Lung (tissue), 12 donors: ENCODE measurements around the gene SIX1. TPM values are rescaled to one million over a fixed set of nuclear protein-coding genes. Genes with fewer than 3 reads are reported as not detected.

Source experiments
- ATAC-seq: fragments of 200-7000 bp; cut with Tn5 transposase; one replicate; pipeline ENCODE4 v1.9.1; 2020; ENCODE audit warnings: moderate number of reproducible peaks; ENCODE audit not compliant: insufficient read depth, low FRiP score
- DNase-seq, 3 donors: peaks; one replicate each; pipeline ENCODE4 v3.0.0-alpha.2; 2013 to 2017
- H3K27ac ChIP-seq, 2 donors: one replicate each; pipeline ENCODE4 v1.5.1; 2013; ENCODE audit warnings: mild to moderate bottlenecking in 2 of 2, moderate library complexity in 2 of 2, control low read depth in 1 of 2, inconsistent platforms in 1 of 2, low read depth in 1 of 2, low read length in 1 of 2
- H3K27me3 ChIP-seq, 3 donors: one replicate each; pipeline ENCODE4 v1.5.1; 2013; ENCODE audit warnings: low read length in 2 of 3; ENCODE audit not compliant: control insufficient read depth in 3 of 3, insufficient read depth in 3 of 3
- H3K36me3 ChIP-seq, 4 donors: one replicate each; pipeline ENCODE4 v1.5.1; 2013; ENCODE audit warnings: low read length in 4 of 4, mild to moderate bottlenecking in 1 of 4, moderate library complexity in 1 of 4; ENCODE audit not compliant: control insufficient read depth in 4 of 4, insufficient read depth in 4 of 4
- H3K4me1 ChIP-seq, 5 donors: one replicate each; pipeline ENCODE4 v1.5.1; 2013; ENCODE audit warnings: low read length in 5 of 5, mild to moderate bottlenecking in 2 of 5, moderate library complexity in 1 of 5; ENCODE audit not compliant: control insufficient read depth in 5 of 5, insufficient read depth in 5 of 5
- H3K4me3 ChIP-seq: one replicate; pipeline ENCODE4 v1.5.1; 2013; ENCODE audit warnings: mild to moderate bottlenecking, control low read depth, moderate library complexity
- H3K9ac ChIP-seq, 2 donors: one replicate each; pipeline ENCODE4 v1.5.1; 2013; ENCODE audit warnings: low read length in 2 of 2, control low read depth in 1 of 2; ENCODE audit not compliant: insufficient read depth in 1 of 2
- H3K9me3 ChIP-seq, 4 donors: one replicate each; pipeline ENCODE4 v1.5.1; 2013; ENCODE audit warnings: low read length in 3 of 4, mild to moderate bottlenecking in 1 of 4, moderate library complexity in 1 of 4; ENCODE audit not compliant: control insufficient read depth in 4 of 4, insufficient read depth in 3 of 4
- WGBS, 2 donors: extraction: QIAGEN DNeasy Blood & Tissue Kit; methylation state at CpG; one replicate each; pipeline ENCODE4 v1.1.7; 2013; 5-methylcytosine and 5-hydroxymethylcytosine counted together
- polyA plus RNA-seq, 2 donors: library from polyadenylated mRNA; stranded (reverse); fragments of 200-250 nt; gene quantifications; one replicate each; pipeline ENCODE4 v1.2.1, GENCODE V29; 2013
- total RNA-seq, 2 donors: library from RNA; depleted of rRNA in 1 of 2; stranded (reverse); fragments of >200 nt in 1 of 2; gene quantifications; one replicate each; pipeline ENCODE4 v1.2.1, GENCODE V29; 2014 to 2021
- TF ChIP-seq, protein P1 (sequence below): IDR thresholded peaks from 2 replicates; pipeline ENCODE4 v1.5.1; 2012; ENCODE audit warnings: mild to moderate bottlenecking; ENCODE audit errors: control extremely low read depth, extremely low read depth
- donor health status: control.
- donor health status: control.
- donor health status: Bipolar disorder and iron deficiency.
- donor health status: healthy.
- donor health status: DM: yes; HTN: yes; CAD: no.

The SIX1 gene
- total and polyA plus RNA-seq, 4 donors, result 2.1 to 5.9 (median 3.8) TPM

DNA sequence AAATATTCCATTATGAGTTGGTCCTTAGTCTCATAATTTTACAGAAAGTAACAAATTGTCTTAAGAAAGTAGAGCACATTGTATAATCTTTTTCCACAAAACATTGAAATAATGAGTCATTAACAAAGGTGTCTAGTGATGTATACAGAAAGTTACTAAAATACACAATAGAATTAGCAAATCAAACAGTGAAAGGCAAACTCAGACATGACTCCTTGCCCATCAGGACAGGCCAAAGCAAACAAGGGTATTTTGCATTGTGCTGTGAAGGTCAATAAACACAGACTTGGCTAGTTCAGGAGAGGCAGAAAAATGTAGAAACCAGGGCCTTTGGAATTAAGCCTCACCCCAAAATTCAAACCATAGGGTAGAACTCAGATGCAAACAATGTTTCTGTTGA, 37.6 kb upstream of the SIX1 start:
- Histone ChIP-seq H3K4me3 (no peak overlapping the region), H3K9ac (no peak overlapping the region), H3K27ac (no peak overlapping the region), H3K36me3 (no peaks in the 10 kb centered on the region), H3K27me3 (no peaks in the 10 kb centered on the region), H3K4me1 (no peaks in the 10 kb centered on the region), H3K9me3 (no peaks in the 10 kb centered on the region)
- TF ChIP-seq, protein P1, sequence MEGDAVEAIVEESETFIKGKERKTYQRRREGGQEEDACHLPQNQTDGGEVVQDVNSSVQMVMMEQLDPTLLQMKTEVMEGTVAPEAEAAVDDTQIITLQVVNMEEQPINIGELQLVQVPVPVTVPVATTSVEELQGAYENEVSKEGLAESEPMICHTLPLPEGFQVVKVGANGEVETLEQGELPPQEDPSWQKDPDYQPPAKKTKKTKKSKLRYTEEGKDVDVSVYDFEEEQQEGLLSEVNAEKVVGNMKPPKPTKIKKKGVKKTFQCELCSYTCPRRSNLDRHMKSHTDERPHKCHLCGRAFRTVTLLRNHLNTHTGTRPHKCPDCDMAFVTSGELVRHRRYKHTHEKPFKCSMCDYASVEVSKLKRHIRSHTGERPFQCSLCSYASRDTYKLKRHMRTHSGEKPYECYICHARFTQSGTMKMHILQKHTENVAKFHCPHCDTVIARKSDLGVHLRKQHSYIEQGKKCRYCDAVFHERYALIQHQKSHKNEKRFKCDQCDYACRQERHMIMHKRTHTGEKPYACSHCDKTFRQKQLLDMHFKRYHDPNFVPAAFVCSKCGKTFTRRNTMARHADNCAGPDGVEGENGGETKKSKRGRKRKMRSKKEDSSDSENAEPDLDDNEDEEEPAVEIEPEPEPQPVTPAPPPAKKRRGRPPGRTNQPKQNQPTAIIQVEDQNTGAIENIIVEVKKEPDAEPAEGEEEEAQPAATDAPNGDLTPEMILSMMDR, result no peak
- ATAC-seq (no peak), DNase-seq (no peak)

GRCh38 chr14:60684203-60684602, 34.9 kb upstream of the SIX1 start:
- Histone ChIP-seq H3K4me3 (no peak overlapping the region), H3K9ac (no peak overlapping the region), H3K9me3 (no peaks in the 10 kb centered on the region), H3K27me3 (no peaks in the 10 kb centered on the region), H3K27ac (no peak overlapping the region), H3K4me1 (no peaks in the 10 kb centered on the region), H3K36me3 (no peaks in the 10 kb centered on the region)
- TF ChIP-seq, protein P1, result no peak
- DNase-seq (no peak), ATAC-seq (no peak)
- WGBS, 2 donors, result 80 to 88% methylated on average over 2 of the region's 2 CpGs

DNA sequence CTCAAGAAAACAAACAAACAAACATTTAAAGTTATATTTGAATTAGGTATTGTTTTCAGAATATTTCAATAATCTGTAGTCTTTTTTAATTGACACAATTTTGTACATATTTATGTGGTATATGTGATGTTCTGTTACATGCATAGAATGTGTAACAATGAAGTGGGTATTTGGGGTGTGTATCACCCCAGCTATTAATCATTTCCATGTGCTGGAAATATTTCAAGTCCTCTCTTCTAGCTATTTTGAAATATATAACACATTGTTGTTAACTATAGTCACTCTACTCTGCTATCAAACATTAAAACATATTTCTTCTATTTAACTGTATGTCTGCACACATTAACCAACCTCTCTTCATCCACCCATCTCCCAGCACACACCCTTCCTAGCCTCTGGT, 32.0 kb upstream of the SIX1 start:
- DNase-seq (no peak), ATAC-seq (no peak)
- no peaks in the 10 kb centered on the region for H3K9me3 ChIP-seq
- no peak overlapping the region for H3K9ac ChIP-seq
- TF ChIP-seq, protein P1, result no peak
- H3K4me3 ChIP-seq, result no peak overlapping the region
- H3K4me1 ChIP-seq, result no peaks in the 10 kb centered on the region
- no peaks in the 10 kb centered on the region for H3K27me3 ChIP-seq
- H3K27ac ChIP-seq, result no peak overlapping the region
- H3K36me3 ChIP-seq, result no peaks in the 10 kb centered on the region

- DNase-seq, result no peak
- Histone ChIP-seq H3K36me3 (no peaks in the 10 kb centered on the region), H3K27me3 (no peaks in the 10 kb centered on the region), H3K4me1 (no peaks in the 10 kb centered on the region), H3K27ac (no peak overlapping the region), H3K4me3 (no peak overlapping the region), H3K9ac (no peak overlapping the region), H3K9me3 (no peaks in the 10 kb centered on the region)
- TF ChIP-seq, protein P1, result no peak
- ATAC-seq, result no peak
- 95 to 96% methylated on average over 3 of the region's 3 CpGs for WGBS, 2 donors
These were observed 31.2 kb upstream of the SIX1 start for GRCh38 chr14:60680511-60680910.
